ENCODE results near the gene MORC2. TPM values are rescaled to one million over a fixed set of nuclear protein-coding genes. Genes with fewer than 3 reads are reported as not detected.

The MORC2 gene
- polyA plus RNA-seq, 3 donors, result 9.1 to 20.7 (median 11.2) TPM

DNA sequence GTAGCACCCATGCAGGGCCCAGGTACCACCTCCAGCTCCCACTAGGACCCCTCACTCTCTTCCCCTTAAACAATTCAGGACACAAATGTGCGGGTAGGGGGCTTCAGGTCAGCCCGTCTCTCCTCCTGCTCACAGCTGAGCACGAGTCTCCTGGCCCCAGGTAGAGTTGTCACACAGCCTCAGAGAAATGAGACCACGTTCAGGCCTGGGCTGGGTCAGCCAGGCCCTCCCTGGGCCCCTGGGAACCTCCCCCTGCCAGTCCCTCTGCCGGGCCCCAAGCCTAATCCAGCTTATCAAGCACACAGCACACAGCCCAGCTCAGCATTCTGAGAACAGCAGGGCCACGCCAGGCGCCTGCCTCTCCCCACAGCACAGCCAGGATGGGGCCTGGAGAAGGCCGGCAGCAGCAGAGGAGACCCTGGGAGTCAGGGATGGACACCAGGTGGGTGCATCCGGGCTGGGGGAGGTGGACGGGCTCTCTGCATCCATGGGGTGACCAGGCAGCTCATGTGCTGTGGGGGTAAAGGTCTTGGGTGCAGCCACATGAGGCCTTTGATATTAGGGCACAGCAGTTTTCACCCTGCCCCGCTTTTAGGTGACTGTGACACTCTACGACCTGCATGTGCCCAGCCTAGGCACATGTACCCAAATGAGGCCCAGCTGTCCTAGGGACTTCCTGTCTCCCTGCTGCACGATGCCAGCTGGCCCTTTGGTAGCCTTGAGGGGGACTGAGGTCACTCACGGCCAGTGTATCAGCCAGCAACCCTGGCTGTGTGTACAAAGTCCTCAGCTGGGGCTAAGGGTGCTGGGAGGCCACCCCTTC is 87.0 kb downstream of the MORC2 start:
- H3K27ac ChIP-seq (ENCODE audit: low read depth, low read length), result no peak overlapping the region
- 53 to 82% (median 80%) methylated on average over 14 of the region's 14 CpGs for WGBS, 3 donors

DNA sequence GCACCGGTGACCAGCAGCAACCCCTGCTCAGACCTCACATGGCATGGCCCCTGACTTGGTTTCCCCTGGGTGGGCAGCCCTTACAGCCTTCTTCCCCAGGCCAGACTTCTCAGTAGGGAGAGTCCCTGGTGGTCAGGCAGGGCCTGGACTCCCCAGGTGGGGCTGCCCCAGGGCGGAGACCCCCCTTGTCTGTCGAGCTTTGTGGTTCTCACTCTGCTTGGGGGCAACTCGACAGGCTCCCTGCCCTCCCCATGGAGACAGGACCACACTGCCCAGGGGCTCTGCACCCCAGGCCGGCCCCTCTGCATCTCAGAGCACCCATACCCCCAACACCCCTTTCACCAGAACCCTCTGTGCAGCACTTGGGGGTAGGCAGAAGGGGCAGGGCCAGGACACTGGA is 87.7 kb downstream of the MORC2 start:
- H3K27ac ChIP-seq (ENCODE audit: low read depth, low read length), result no peak overlapping the region
- WGBS, 3 donors, result 88 to 94% (median 94%) methylated on average over 5 of the region's 5 CpGs

DNA sequence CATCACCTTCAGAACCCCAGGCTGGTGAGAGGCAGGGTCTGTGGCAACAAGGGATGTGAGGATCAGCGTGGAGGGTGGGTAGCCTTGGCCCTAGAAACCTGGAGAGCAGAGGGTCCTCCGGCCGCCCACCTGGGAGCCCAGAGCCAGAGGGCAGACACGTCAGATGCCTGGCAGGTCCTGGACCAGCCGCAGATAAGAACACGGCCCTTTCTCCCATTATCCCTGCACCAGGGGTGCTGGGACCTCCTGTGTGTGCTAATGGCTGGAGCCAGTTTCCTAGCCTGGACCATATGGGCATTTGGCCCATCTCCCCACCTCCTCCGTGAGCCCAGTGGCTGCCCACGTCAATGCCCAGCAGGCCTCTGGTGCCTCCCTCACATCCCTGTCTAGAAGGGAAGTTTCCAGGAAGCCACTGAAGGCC is 88.4 kb downstream of the MORC2 start:
- no peak overlapping the region for H3K27ac ChIP-seq (ENCODE audit: low read depth, low read length)
- 88 to 93% (median 89%) methylated on average over 8 of the region's 8 CpGs for WGBS, 3 donors

DNA sequence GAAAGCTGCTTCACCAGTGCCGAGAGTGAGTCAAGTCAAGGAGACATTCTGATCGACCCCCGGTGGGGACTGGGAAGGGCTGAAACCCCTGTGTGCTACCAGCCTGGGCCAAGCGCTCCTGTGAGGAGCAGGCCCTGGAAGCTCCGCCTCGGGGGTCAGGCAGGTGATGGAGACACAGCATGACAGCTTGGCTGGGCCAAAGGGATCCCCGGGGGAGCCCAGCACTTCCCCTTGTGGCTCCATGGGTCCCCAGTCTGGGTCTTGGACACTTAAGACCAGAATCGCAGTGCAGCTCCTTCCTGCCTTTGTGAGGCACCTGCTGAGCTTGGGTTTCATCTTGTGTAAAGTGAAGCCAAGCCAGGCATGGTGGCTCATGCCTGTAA is 89.2 kb downstream of the MORC2 start:
- 77 to 81% (median 78%) methylated on average over 8 of the region's 8 CpGs for WGBS, 3 donors
- H3K27ac ChIP-seq (ENCODE audit: low read depth, low read length), result no peak overlapping the region

DNA sequence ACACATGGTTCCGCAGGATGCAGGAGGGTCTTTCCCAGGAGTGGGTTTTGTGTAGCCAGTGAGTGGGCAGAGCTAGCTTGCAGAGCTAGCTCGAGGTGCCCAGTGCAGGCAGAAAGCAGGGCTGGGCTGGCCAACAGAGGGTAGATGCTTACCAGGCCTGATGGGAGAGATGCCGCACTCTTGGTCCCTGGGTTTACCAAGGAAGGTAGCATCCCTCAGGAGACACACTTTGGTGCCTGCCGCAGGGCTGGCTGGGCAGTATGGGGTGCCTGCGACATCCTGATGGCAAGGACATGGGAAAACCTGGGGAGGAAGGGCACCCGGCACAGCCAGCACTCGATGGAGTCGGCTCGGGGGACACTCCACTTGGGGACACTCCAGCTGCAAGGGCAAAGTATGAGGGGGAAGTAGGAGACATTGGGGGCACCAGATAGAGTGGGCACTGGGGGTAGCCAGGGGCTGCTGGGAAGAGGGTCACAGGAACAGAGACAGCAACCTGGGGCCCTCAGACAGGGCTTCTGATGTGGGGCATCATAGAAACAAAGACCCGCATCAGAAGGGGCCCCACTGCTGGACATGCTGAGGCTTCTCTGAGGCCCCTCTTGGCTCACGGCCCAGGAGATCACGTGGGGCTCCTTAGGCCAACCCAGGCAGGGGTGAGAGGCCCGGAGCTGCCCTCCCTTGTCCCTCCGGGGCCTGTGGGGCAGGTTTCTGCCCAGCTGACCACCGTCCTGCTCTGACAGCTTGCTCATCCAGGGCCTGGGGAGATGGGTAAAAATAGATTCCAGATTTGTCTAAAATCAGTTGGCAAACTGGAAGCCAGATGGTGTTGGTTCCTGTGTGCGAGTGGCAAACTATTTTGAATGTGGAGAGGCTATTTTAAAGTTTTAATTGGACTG is 89.8 kb downstream of the MORC2 start:
- 71 to 76% (median 72%) methylated on average over 16 of the region's 16 CpGs for WGBS, 3 donors

DNA sequence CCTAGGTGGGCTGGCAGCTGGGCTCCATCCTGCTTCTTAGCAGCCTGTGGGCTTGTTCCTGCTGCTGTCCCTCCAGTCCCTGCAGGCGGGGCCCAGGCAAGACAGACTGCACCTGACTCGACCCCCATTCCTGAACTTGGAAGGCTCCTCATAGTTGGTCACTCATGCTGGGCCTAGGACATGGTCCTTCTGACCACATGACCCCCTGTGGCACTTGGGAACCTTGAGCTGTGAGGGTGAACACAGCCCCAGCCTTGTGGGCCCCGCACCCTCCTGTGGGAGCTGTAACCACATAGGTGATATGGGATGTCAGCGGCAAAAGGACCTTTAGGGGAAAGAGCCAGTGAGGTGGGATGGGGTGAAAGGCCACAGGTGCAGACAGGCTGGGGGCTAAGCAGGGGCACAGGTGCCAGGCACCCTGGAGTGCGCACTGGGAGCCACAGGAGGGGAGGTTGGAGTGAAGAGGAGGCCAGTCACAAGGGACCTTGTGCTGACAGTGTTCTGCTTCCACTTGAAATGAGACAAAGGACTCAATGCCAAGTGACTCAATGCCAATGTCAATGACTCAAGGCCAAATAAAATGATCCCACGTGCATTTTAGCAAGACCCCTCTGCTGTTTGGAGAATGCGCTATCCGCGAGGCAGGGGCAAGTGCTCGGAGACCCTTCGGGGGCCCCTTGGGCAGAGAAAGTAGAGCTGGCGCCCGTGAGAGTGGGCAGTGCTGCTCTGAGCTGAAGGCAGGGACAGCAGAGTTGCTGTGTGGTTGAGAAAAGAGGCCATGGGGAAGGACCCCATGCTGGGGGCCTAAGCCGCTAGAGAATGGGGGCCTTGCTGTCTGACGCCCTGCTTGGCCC is 90.7 kb downstream of the MORC2 start:
- no peak overlapping the region for H3K27ac ChIP-seq (ENCODE audit: low read depth, low read length)
- 84 to 89% (median 88%) methylated on average over 15 of the region's 15 CpGs for WGBS, 3 donors

More for the DNA sequence above, 89.8 kb downstream of the MORC2 start:
- no peak overlapping the region for H3K27ac ChIP-seq (ENCODE audit: low read depth, low read length)

DNA sequence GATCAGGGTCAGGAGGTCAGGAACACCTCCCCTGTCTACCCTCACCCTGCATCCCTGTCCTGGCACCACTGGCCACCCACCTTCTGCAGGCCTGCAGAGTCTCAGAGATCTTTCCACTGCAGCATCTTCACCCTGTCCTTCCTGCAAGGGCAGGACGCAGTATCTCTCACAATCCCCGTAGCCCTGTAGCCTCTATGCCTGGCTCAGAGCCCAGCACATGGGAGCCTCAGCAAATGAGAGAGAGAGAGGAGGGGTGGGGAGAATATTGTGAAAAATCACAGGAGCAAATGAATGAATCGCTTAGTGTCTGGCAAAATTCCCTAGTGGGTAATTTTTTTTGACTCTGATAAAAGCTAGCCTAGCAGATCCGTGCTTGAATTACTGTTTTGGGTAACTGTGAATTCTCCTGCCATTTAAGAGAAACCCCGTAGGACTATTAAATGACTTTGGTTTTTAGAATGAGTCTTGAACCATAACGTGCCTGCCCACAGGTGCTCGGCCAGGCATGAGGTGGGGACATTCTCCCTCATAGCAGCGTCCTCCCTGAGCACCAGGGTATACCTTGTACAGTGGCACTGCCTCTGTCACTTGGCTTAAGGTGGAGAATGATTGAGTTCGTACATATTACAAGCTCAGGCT is 91.5 kb downstream of the MORC2 start:
- H3K27ac ChIP-seq (ENCODE audit: low read depth, low read length), result no peak overlapping the region
- WGBS, 3 donors, result 48 to 57% (median 51%) methylated on average over 9 of the region's 9 CpGs

DNA sequence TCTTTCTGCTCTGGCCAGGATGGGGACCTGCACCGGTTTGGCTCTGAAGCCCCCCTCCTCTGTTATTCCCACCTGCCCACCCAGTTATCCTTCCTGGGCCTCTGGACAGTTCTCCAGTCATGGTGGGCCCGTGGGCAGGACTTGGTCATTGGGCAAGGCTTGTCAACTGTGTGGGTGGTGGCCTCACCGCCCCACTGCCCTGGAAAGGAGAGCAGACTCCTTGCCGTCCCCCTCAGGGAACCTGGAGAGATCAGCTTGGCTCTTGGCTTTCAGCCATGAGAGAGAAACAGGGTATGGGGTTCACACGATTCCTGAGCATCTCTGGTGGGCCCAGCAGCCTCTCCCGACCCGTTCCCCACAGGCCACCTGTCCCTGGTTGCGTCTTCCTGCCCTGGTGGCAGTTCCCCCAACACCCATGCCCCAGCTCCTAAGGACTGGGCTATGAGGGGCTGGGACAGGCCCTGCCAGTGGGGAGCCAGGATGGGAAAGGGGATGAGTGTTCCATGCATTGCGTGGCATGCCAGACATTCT is 92.3 kb downstream of the MORC2 start:
- H3K27ac ChIP-seq (ENCODE audit: low read depth, low read length), result no peak overlapping the region
- WGBS, 3 donors, result 88 to 90% (median 89%) methylated on average over 9 of the region's 9 CpGs

DNA sequence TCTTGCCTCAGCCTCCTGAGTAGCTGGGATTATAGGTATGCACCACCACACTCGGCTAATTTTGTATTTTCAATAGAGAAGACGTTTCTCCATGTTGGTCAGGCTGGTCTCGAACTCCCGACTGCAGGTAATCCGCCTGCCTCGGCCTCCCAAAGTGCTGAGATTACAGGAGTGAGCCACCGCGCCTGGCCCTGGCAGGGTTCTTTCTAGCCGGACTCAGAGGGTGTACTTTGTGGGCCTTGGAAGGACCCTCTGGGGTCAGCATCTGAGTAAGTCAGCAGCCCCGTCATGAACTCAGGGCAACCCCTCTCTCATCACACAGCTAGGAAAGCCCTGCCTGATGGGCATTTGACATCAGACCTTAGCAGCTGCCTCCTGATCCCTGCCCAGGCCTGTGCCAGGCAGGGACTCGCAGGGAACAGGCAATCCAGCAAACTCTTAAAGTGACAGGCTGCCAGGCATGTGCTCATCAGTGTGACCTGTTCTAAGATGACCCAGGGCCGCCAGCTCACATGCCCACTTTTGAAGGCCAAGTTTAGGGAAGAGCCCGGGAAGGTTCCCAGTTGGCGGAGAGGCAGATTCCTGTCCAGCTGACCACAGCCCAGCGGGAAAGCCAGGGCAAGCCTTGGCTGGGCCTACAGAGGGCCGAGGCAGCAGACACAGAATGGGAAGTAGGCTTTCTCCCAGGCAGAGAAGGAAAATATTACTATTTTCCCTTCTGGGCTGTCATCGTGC is 92.9 kb downstream of the MORC2 start:
- 85 to 90% (median 87%) methylated on average over 17 of the region's 17 CpGs for WGBS, 3 donors
- no peak overlapping the region for H3K27ac ChIP-seq (ENCODE audit: low read depth, low read length)

Other genes with a start within 250 kb of the MORC2 start
- gene TUG1, start 491 bp upstream of the MORC2 start, polyA plus RNA-seq, result 10 to 100 TPM; 17.1 to 27.0 (median 20.9) TPM
- 100 to 1,000 TPM in 1 of 3 donors, 10 to 100 TPM in 2; 17.6 to 139 (median 50.0) TPM for gene SMTN, start 112.5 kb upstream of the MORC2 start, polyA plus RNA-seq
- gene SELENOM, start 138.8 kb upstream of the MORC2 start, polyA plus RNA-seq, result 100 to 1,000 TPM in 2 of 3 donors, 10 to 100 TPM in 1; 42.6 to 338 (median 202) TPM
- 10 to 100 TPM in 1 of 3 donors, 1 to 10 TPM in 2; 1.2 to 10.6 (median 1.3) TPM for gene INPP5J, start 154.2 kb upstream of the MORC2 start, polyA plus RNA-seq
- under 1 TPM in 1 of 3 donors, not detected in 2; 0.01 TPM for gene PLA2G3, start 171.7 kb upstream of the MORC2 start, polyA plus RNA-seq
- 10 to 100 TPM; 13.9 to 25.8 (median 23.4) TPM for gene RNF185, start 191.4 kb upstream of the MORC2 start, polyA plus RNA-seq
- gene LIMK2, start 243.5 kb upstream of the MORC2 start, polyA plus RNA-seq, result 10 to 100 TPM; 11.7 to 32.7 (median 21.7) TPM

Measured in adipose tissue (tissue), 3 donors.